B cell (primary cell): ENCODE data around the gene LDHAL6B. TPM values are rescaled to one million over a fixed set of nuclear protein-coding genes. Genes with fewer than 3 reads are reported as not detected.

ENCODE experiments used
- ATAC-seq: fragments of 200-7000 bp; cut with Tn5 transposase; one replicate; pipeline ENCODE4 v1.10.0; 2021; ENCODE audit warnings: low read depth, mild to moderate bottlenecking, moderate number of reproducible peaks, moderate library complexity
- CTCF ChIA-PET: fragments of 350-600 bp; sonication (Branson Sonifier 250); formaldehyde crosslinking; loops from one replicate; lab custom pipeline; 2021; ENCODE audit warnings: antibody characterized with exemption, inconsistent platforms; lab: Charles Lee
- POLR2A ChIA-PET: fragments of 350-600 bp; sonication (Branson Sonifier 250); formaldehyde crosslinking; loops from one replicate; lab custom pipeline; 2021; ENCODE audit warnings: antibody characterized with exemption; lab: Charles Lee
- DNase-seq: peaks from one replicate; pipeline ENCODE4 v3.0.0; 2013
- H2AFZ ChIP-seq: 2 replicates; pipeline ENCODE4 v1.6.1; 2012; ENCODE audit warnings: mild to moderate bottlenecking, low read depth, low read length; ENCODE audit not compliant: insufficient read depth, poor library complexity, severe bottlenecking
- H3K27ac ChIP-seq, 2 donors: 1 replicate in 1 of 2; 2 replicates in 1 of 2; pipeline ENCODE4 v1.5.1; 2012 to 2013; ENCODE audit warnings: low read length in 2 of 2, mild to moderate bottlenecking in 2 of 2, moderate library complexity in 1 of 2
- H3K27me3 ChIP-seq, 4 experiments: fragments of 200-600 bp in 1 of 4; sonication (generic) in 1 of 4; replicated peaks in 1 of 4; 1 replicate in 2 of 4; 2 replicates in 2 of 4; pipeline versions ENCODE4 v1.6.1 to v1.7.0; 2013 to 2016; ENCODE audit warnings: low read length in 3 of 4, mild to moderate bottlenecking in 2 of 4, mixed read lengths in 1 of 4, moderate library complexity in 1 of 4; ENCODE audit not compliant: insufficient read depth in 4 of 4, control insufficient read depth in 3 of 4; ENCODE audit errors: control extremely low read depth in 1 of 4
- H3K36me3 ChIP-seq, 2 experiments: replicated peaks in 1 of 2; 1 replicate in 1 of 2; 2 replicates in 1 of 2; pipeline versions ENCODE4 v1.6.1 to v1.7.1; 2013; ENCODE audit warnings: low read length in 1 of 2; ENCODE audit not compliant: insufficient read depth in 2 of 2, control insufficient read depth in 1 of 2; ENCODE audit errors: control extremely low read depth in 1 of 2, extremely low read depth in 1 of 2
- H3K4me1 ChIP-seq, 2 donors: fragments of 200-600 bp in 1 of 2; sonication (generic) in 1 of 2; 1 replicate in 1 of 2; 2 replicates in 1 of 2; pipeline versions ENCODE4 v1.5.1 to v1.6.1; 2013 to 2017; ENCODE audit warnings: low read length in 2 of 2; ENCODE audit not compliant: control insufficient read depth in 2 of 2, insufficient read depth in 2 of 2
- H3K4me2 ChIP-seq: replicated peaks from 2 replicates; pipeline ENCODE3; 2012; ENCODE audit warnings: mild to moderate bottlenecking, low read depth, low read length; ENCODE audit not compliant: poor library complexity, severe bottlenecking
- H3K4me3 ChIP-seq, 5 experiments: fragments of 200-600 bp in 1 of 5; sonication (generic) in 1 of 5; 1 replicate in 3 of 5; 2 replicates in 2 of 5; pipeline versions ENCODE4 v1.5.1 to v1.7.0; 2011 to 2016; ENCODE audit warnings: low read length in 4 of 5, mild to moderate bottlenecking in 4 of 5, low read depth in 2 of 5, control low read depth in 1 of 5, moderate library complexity in 1 of 5; ENCODE audit not compliant: insufficient read depth in 1 of 5; ENCODE audit errors: control extremely low read depth in 1 of 5, extremely low read depth in 1 of 5
- H3K79me2 ChIP-seq: fragments of 200-600 bp; sonication (generic); one replicate; pipeline ENCODE4 v1.6.0; 2016; ENCODE audit warnings: low read length; ENCODE audit not compliant: control insufficient read depth, insufficient read depth
- H3K9ac ChIP-seq: fragments of 200-600 bp; sonication (generic); 2 replicates; pipeline ENCODE4 v1.6.1; 2017; ENCODE audit warnings: mild to moderate bottlenecking, low read length, moderate library complexity
- H3K9me3 ChIP-seq, 3 donors: one replicate each; pipeline versions ENCODE4 v1.6.1 to v1.7.1; 2013; ENCODE audit warnings: low read length in 2 of 3; ENCODE audit not compliant: control insufficient read depth in 2 of 3, insufficient read depth in 1 of 3; ENCODE audit errors: control extremely low read depth in 1 of 3
- H4K20me1 ChIP-seq: 2 replicates; pipeline ENCODE4 v1.6.0; 2012; ENCODE audit warnings: mild to moderate bottlenecking, low read length; ENCODE audit not compliant: insufficient read depth, control insufficient read depth, poor library complexity, severe bottlenecking
- H3K27ac Mint-ChIP-seq: one replicate; pipeline ENCODE4 v1.8.0; 2021; ENCODE audit warnings: mixed read lengths
- H3K27me3 Mint-ChIP-seq: one replicate; pipeline ENCODE4 v1.8.0; 2021; ENCODE audit warnings: mixed read lengths
- H3K4me1 Mint-ChIP-seq: one replicate; pipeline ENCODE4 v1.8.0; 2021; ENCODE audit warnings: mixed read lengths
- H3K4me3 Mint-ChIP-seq: one replicate; pipeline ENCODE4 v1.8.0; 2021; ENCODE audit warnings: mixed read lengths
- H3K9me3 Mint-ChIP-seq: one replicate; pipeline ENCODE4 v1.8.0; 2022; ENCODE audit warnings: mixed read lengths; ENCODE audit not compliant: insufficient read depth
- EZH2 ChIP-seq: IDR thresholded peaks from 2 replicates; pipeline ENCODE4 v1.6.1; 2012; ENCODE audit warnings: borderline replicate concordance, low read depth, mild to moderate bottlenecking, moderate library complexity, low read length; ENCODE audit not compliant: insufficient read depth, poor library complexity, severe bottlenecking
- WGBS: methylation state at CpG from one replicate; pipeline ENCODE4 v1.1.5; 2013; ENCODE audit warnings: missing lambda C conversion rate; ENCODE audit not compliant: insufficient coverage; 5-methylcytosine and 5-hydroxymethylcytosine counted together
- intact Hi-C: fragments of 100-400 bp; cut with micrococcal nuclease; formaldehyde crosslinking; loops from one replicate; pipeline ENCODE4 v1.10.0; 2022
- polyA plus RNA-seq: library from polyadenylated mRNA; depleted of rRNA; stranded (reverse); fragments of >200 nt; gene quantifications from 2 replicates; pipeline ENCODE4 v1.2.3, GENCODE V29; 2012
- small RNA-seq: library from RNA; depleted of rRNA; stranded (forward); fragments of <200 nt; gene quantifications from one replicate; pipeline ENCODE3, GENCODE V24; 2012; ENCODE audit warnings: low replicate concordance, low read depth; ENCODE audit not compliant: insufficient read length
- total RNA-seq, 2 donors: library from RNA; stranded (reverse); fragments of 120-200 nt in 1 of 2; gene quantifications; 1 replicate in 1 of 2; 2 replicates in 1 of 2; pipeline versions ENCODE4 v1.2.3 to v1.2.4, GENCODE V29; 2013 to 2022
- TF ChIP-seq, protein P1 (sequence below): fragments of 200-600 bp; IDR thresholded peaks from one replicate; pipeline ENCODE4 v1.8.0; 2022; ENCODE audit warnings: antibody characterized with exemption, mild to moderate bottlenecking

Gene LDHAL6B
- total and polyA plus RNA-seq, 2 donors (not counting 1 experiment from before 2014, with no cell fraction given): not detected

DNA sequence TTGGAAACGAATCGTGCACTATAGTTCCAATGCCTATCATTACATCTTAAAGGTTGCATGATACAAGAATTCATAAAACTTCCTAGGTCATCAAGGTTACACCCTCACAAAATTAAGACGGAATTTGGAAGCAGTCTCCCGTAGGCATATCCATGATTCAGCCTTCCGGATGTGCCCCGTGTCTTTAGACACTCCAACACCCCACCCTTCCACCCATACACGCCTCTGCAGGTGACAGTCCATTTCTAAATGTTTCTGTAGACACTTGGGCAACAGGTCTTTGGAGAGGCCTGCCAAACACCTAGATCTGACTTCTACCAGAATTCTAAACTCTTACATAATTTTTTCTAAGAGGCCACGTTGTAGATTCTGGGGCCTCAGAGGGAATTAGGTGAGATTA is 49.8 kb downstream of the LDHAL6B start:
- ATAC-seq (no peak), DNase-seq (no peak)
- ChIA-PET CTCF (interaction anchor here (0.6 to 3.0 kb wide), 4 partner anchors 10 to 267 kb away, joined by 3 to 15 read pairs (median 3); partner anchors contain the start of gene MYO1E), POLR2A (no interaction called here)
- Histone ChIP-seq H2AFZ (no peak overlapping the region), H3K9me3 (no peaks in the 10 kb centered on the region), H3K36me3 (peaks cover 0 to 12% of the 10 kb centered on the region in 2 experiments), H3K4me2 (no peak overlapping the region), H3K4me1 (peaks cover 9 to 12% of the 10 kb centered on the region in 2 donors), H3K27ac (no peak overlapping the region), H4K20me1 (no peaks in the 10 kb centered on the region), H3K79me2 (peaks cover 46% of the 10 kb centered on the region), H3K27me3 (no peaks in the 10 kb centered on the region), H3K9ac (no peak overlapping the region), H3K4me3 (no peak overlapping the region)
- intact Hi-C loops: no loop called here
- Mint-ChIP-seq H3K4me1 (peaks cover 19% of the 10 kb centered on the region), H3K27ac (no peak overlapping the region), H3K27me3 (no peaks in the 10 kb centered on the region), H3K4me3 (no peak overlapping the region), H3K9me3 (no peaks in the 10 kb centered on the region)
- WGBS: 86% methylated on average over 7 of the region's 8 CpGs
- TF ChIP-seq, protein P1, sequence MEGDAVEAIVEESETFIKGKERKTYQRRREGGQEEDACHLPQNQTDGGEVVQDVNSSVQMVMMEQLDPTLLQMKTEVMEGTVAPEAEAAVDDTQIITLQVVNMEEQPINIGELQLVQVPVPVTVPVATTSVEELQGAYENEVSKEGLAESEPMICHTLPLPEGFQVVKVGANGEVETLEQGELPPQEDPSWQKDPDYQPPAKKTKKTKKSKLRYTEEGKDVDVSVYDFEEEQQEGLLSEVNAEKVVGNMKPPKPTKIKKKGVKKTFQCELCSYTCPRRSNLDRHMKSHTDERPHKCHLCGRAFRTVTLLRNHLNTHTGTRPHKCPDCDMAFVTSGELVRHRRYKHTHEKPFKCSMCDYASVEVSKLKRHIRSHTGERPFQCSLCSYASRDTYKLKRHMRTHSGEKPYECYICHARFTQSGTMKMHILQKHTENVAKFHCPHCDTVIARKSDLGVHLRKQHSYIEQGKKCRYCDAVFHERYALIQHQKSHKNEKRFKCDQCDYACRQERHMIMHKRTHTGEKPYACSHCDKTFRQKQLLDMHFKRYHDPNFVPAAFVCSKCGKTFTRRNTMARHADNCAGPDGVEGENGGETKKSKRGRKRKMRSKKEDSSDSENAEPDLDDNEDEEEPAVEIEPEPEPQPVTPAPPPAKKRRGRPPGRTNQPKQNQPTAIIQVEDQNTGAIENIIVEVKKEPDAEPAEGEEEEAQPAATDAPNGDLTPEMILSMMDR: no peak
- TF ChIP-seq EZH2: no peak

DNA sequence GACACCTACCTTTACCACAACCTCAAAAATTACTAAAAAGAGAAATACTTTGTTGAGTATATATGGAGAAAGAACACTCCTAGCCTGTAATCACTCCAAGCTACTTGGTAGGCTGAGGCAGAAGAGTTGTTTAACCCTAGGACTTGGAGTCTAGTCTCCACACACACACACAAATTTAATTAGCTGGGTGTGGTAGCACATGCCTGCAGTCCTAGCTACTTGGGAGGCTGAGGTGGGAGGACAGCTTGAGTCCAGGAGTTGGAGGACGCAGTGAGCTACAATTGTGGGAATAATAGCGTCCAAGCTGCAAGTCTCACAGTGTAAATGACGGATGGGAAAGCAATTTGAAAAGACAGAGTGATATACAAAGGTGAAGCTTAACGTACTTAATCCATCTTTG is 50.5 kb downstream of the LDHAL6B start:
- no peak overlapping the region for H3K27ac Mint-ChIP-seq
- intact Hi-C loops: no loop called here
- H3K27me3 Mint-ChIP-seq: no peaks in the 10 kb centered on the region
- Histone ChIP-seq H3K4me1 (peaks cover 5 to 7% of the 10 kb centered on the region in 2 donors), H3K27me3 (no peaks in the 10 kb centered on the region), H3K9ac (no peak overlapping the region), H3K9me3 (no peaks in the 10 kb centered on the region), H3K4me2 (no peak overlapping the region), H3K36me3 (peaks cover 0 to 12% of the 10 kb centered on the region in 2 experiments), H2AFZ (no peak overlapping the region), H3K4me3 (no peak overlapping the region), H4K20me1 (no peaks in the 10 kb centered on the region), H3K79me2 (peaks cover 48% of the 10 kb centered on the region), H3K27ac (no peak overlapping the region)
- ATAC-seq: no peak
- no peaks in the 10 kb centered on the region for H3K9me3 Mint-ChIP-seq
- no peak overlapping the region for H3K4me3 Mint-ChIP-seq
- no peak for TF ChIP-seq EZH2
- TF ChIP-seq, protein P1: no peak
- ChIA-PET CTCF (interaction anchor here (1.7 to 3.0 kb wide), 2 partner anchors 10 to 115 kb away, joined by 3 to 15 read pairs; partner anchors contain the start of gene MYO1E), POLR2A (no interaction called here)
- 100% methylated on average over 1 of the region's 4 CpGs for WGBS
- peaks cover 18% of the 10 kb centered on the region for H3K4me1 Mint-ChIP-seq
- DNase-seq: no peak

Small RNA genes lying within 50 kb of the gene (small RNA-seq; reads per million reads assigned to genes)
- 0.57 reads per million for gene MIR2116
- gene RNU4-80P: not detected

Other genes with a start within 250 kb of the LDHAL6B start
- gene RNF111, start 219.2 kb upstream of the LDHAL6B start, total RNA-seq: 72.3 and 82.1 TPM in 2 replicates
- gene RNF111, start 219.2 kb upstream of the LDHAL6B start, polyA plus RNA-seq: 24.9 and 30.5 TPM in 2 replicates
- gene CCNB2, start 101.7 kb upstream of the LDHAL6B start, total RNA-seq: 0.67 TPM in 1 of 2 replicates, not detected in the other
- gene CCNB2, start 101.7 kb upstream of the LDHAL6B start, polyA plus RNA-seq: 0.69 and 1.0 TPM in 2 replicates
- gene MYO1E, start 166.0 kb downstream of the LDHAL6B start, total RNA-seq: 100.0 and 111 TPM in 2 replicates
- gene MYO1E, start 166.0 kb downstream of the LDHAL6B start, polyA plus RNA-seq: 11.9 and 35.1 TPM in 2 replicates
- gene FAM81A, start 231.3 kb downstream of the LDHAL6B start, total RNA-seq: 3.8 and 3.9 TPM in 2 replicates
- 2.0 and 7.2 TPM in 2 replicates for gene FAM81A, start 231.3 kb downstream of the LDHAL6B start, polyA plus RNA-seq